Bronchial epithelial cell (primary cell): ENCODE measurements around the gene QSOX2. TPM values are rescaled to one million over a fixed set of nuclear protein-coding genes. Genes with fewer than 3 reads are reported as not detected.
A peak's percentile ranks its signal among the peaks of the same experiment; 100 is the strongest.

Source experiments
- DNase-seq: peaks from one replicate; pipeline ENCODE4 v3.0.0-alpha.2; 2010; ENCODE audit warnings: low read depth
- FAIRE-seq: peaks from 2 replicates; lab custom pipeline; 2011; peaks lifted over from hg19 to GRCh38; lab: Jason Lieb, UNC
- H3K27me3 ChIP-seq: 2 replicates; pipeline ENCODE4 v1.5.1; 2011; ENCODE audit warnings: low read length; ENCODE audit not compliant: control insufficient read depth, insufficient read depth
- H3K36me3 ChIP-seq: 2 replicates; pipeline ENCODE4 v1.5.1; 2011; ENCODE audit warnings: low read length; ENCODE audit not compliant: control insufficient read depth, insufficient read depth
- H3K4me3 ChIP-seq: 2 replicates; pipeline ENCODE4 v1.5.1; 2011; ENCODE audit warnings: mild to moderate bottlenecking, low read depth, low read length, control low read depth
- CTCF ChIP-seq: IDR thresholded peaks from 2 replicates; pipeline ENCODE4 v1.5.1; 2011; ENCODE audit warnings: mild to moderate bottlenecking, moderate library complexity, low read length, control low read depth, inconsistent platforms; ENCODE audit not compliant: insufficient read depth, severe bottlenecking
- total RNA-seq: library from RNA; depleted of rRNA; stranded (reverse); fragments of >200 nt; gene quantifications from 2 replicates; pipeline ENCODE4 v1.2.1, GENCODE V29; 2014

QSOX2 gene
- total RNA-seq, 1 donor from 2014 or later: 12.1 TPM

- Histone ChIP-seq H3K36me3 (no peaks in the 10 kb centered on the region), H3K27me3 (peaks cover 62% of the 10 kb centered on the region), H3K4me3 (no peak overlapping the region)
- TF ChIP-seq CTCF: no peak
- FAIRE-seq (no peak), DNase-seq (no peak)
Measured at GRCh38 chr9:136201609-136202453, 43.8 kb downstream of the QSOX2 start.

- DNase-seq (no peak), FAIRE-seq (no peak)
- TF ChIP-seq CTCF: no peak
- no peak overlapping the region for H3K4me3 ChIP-seq
- peaks cover 67% of the 10 kb centered on the region for H3K27me3 ChIP-seq
- H3K36me3 ChIP-seq: no peaks in the 10 kb centered on the region
Measured at GRCh38 chr9:136201174-136201573, 44.4 kb downstream of the QSOX2 start.

GRCh38 chr9:136200424-136200823, 45.2 kb downstream of the QSOX2 start:
- no peak overlapping the region for H3K4me3 ChIP-seq
- H3K27me3 ChIP-seq: peaks cover 73% of the 10 kb centered on the region
- DNase-seq (no peak), FAIRE-seq (no peak)
- TF ChIP-seq CTCF: no peak
- H3K36me3 ChIP-seq: no peaks in the 10 kb centered on the region

GRCh38 chr9:136199391-136200288, 46.0 kb downstream of the QSOX2 start:
- Histone ChIP-seq H3K36me3 (no peaks in the 10 kb centered on the region), H3K27me3 (peaks cover 78% of the 10 kb centered on the region), H3K4me3 (no peak overlapping the region)
- FAIRE-seq (no peak), DNase-seq (no peak)
- TF ChIP-seq CTCF: no peak

- H3K4me3 ChIP-seq: no peak overlapping the region
- H3K36me3 ChIP-seq: no peaks in the 10 kb centered on the region
- H3K27me3 ChIP-seq: peaks cover 74% of the 10 kb centered on the region
- FAIRE-seq (no peak), DNase-seq (peak; percentile 48)
- no peak for TF ChIP-seq CTCF
Measured at GRCh38 chr9:136198605-136199083, 47.0 kb downstream of the QSOX2 start.
